ENCODE data around the gene TRIP13.

TRIP13 gene

GRCh38 chr5:855771-856530 is 36.7 kb upstream of the TRIP13 start:
- no peak for DNase-seq

GRCh38 chr5:856531-857425 is 35.9 kb upstream of the TRIP13 start:
- no peak for DNase-seq

GRCh38 chr5:858726-859125 is 34.0 kb upstream of the TRIP13 start:
- no peak for DNase-seq

GRCh38 chr5:859391-859790 is 33.3 kb upstream of the TRIP13 start:
- DNase-seq: no peak

GRCh38 chr5:859798-860296 is 32.8 kb upstream of the TRIP13 start:
- no peak for DNase-seq

GRCh38 chr5:860506-861150 is 32.1 kb upstream of the TRIP13 start:
- DNase-seq: no peak

- DNase-seq: no peak
Measured at GRCh38 chr5:861442-862366, 31.0 kb upstream of the TRIP13 start.

- DNase-seq: no peak
Measured at GRCh38 chr5:862367-863243, 30.1 kb upstream of the TRIP13 start.

GRCh38 chr5:863244-863805 is 29.4 kb upstream of the TRIP13 start:
- no peak for DNase-seq

GRCh38 chr5:864492-865167 is 28.1 kb upstream of the TRIP13 start:
- no peak for DNase-seq

GRCh38 chr5:865168-865521 is 27.5 kb upstream of the TRIP13 start:
- DNase-seq: no peak

- no peak for DNase-seq
Measured at GRCh38 chr5:865771-866170, 26.9 kb upstream of the TRIP13 start.

- no peak for DNase-seq
Measured at GRCh38 chr5:867300-867870, 25.3 kb upstream of the TRIP13 start.

GRCh38 chr5:868428-869135 is 24.1 kb upstream of the TRIP13 start:
- DNase-seq: no peak

- no peak for DNase-seq
Measured at GRCh38 chr5:870956-871355, 21.7 kb upstream of the TRIP13 start.

- DNase-seq: no peak
Measured at GRCh38 chr5:871596-872298, 20.9 kb upstream of the TRIP13 start.

- no peak for DNase-seq
Measured at GRCh38 chr5:872301-872700, 20.4 kb upstream of the TRIP13 start.

- no peak for DNase-seq
Measured at GRCh38 chr5:873328-873727, 19.4 kb upstream of the TRIP13 start.

Data from fibroblast of skin of back (primary cell).